ENCODE measurements around the gene CLDN5.
"Not testable (repeated sequence)": the region's sequence is repeated elsewhere in the genome, so short reads cannot be mapped to it uniquely, and the experiment has no call there.

Gene CLDN5

DNA sequence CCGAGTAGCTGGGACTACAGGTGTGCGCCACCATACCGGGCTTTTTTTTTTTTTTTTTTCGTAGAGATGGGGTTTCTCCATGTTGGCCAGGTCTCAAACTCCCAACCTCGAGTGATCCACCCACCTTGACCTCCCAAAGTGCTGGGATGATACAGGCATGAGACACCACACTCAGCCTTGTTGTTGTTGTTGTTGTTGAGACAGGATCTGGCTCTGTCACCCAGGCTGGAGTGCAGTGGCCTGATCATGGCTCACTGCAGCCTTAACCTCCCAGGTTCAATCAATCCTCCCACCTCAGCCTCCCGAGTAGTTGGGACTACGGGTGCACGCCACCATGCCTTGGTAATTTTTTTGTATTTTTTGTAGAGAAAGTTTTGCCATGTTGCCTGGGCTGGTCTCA, 23.4 kb upstream of the CLDN5 start:
- DNase-seq = no peak

DNA sequence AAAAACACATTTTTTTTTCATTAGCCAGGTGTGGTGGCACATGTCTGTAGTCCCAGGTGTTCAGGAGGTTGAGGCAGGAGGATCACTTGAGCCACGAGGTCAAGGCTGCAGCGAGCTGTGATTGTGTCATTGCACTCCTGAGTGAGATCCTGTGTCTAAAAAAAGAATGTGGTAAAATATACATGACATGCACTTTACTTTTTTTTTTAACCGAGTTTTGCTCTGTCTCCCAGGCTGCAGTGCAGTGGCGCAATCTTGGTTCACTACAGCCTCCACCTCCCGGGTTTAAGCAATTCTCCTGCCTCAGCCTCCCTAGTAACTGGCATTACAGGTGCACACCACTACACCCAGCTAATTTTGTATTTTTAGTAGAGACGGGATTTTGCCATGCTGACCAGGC, 22.5 kb upstream of the CLDN5 start:
- no peak for DNase-seq

DNA sequence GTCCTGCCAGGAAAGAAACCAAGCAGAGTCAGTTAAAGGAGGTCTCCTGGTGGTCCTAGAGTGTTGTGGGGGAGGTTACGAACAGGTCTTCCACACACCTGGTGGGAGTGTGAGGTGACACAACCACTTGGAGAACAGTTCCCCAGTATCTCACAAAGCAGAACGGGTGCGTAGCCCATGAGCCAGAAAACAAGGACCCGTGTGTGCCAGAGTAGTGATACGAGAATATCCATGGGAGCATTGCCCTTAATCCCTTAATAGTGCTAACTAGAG, 21.7 kb upstream of the CLDN5 start:
- no peak for DNase-seq

- DNase-seq = no peak
Measured at GRCh38 chr22:19543970-19544708, 19.9 kb upstream of the CLDN5 start.

DNA sequence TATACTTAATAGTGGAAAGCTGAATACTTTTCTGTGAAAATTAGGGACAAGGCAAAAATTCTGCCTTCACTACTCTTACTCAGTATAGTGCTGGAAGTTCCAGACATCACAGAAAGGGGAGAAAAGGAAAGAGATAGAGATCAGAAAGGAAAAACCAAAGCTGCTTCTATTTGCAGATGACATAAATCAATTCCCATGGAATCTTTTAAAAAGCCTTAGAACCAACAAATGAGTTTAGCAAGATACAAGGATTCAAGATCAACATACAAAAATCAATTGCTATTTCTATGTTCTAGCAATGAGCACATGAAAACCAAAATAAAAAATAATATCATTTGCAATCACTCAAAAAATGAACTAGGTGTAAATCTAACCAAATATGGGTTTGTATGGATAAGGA, 16.2 kb upstream of the CLDN5 start:
- no peak for DNase-seq

GRCh38 chr22:19537941-19538488, 13.8 kb upstream of the CLDN5 start:
- DNase-seq = no peak

DNA sequence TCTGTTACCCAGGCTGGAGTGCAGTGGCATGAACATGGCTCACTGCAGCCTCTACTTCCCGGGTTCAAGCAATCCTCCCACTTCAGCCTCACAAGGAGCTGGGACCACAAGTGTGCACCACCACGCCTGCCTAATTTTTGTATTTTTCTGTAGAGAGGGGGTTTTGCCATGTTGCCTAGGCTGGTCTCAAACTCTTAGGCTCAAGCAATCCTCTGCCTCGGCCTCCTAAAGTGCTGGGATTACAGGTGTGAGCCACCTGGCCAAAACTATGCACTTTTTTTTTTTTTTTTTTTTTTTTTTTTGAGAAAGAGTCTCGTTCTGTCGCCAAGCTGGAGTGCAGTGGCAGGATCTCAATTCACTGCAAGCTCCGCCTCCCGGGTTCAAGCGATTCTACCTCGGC, 12.4 kb upstream of the CLDN5 start:
- DNase-seq = no peak

- no peak for DNase-seq
Measured at GRCh38 chr22:19535001-19535400, 10.8 kb upstream of the CLDN5 start.

- DNase-seq = no peak
Measured at GRCh38 chr22:19533857-19534256, 9.6 kb upstream of the CLDN5 start.

GRCh38 chr22:19533049-19533626, 8.9 kb upstream of the CLDN5 start:
- no peak for DNase-seq

DNA sequence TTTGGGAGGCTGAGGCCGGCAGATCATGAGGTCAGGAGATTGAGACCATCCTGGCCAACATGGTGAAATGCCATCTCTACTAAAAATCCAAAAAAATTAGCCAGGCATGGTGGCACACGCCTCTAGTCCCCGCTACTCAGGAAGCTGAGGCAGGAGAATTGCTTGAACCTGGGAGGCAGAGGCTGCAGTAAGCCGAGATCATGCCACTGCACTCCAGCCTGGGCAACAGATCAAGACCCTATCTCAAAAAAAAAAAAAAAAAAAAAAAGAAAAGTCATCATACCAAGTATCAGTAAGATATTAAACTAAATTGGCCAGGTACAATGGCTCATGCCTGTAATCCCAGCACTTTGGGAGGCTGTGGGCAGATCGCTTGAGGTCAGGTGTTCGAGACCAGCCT, 7.1 kb upstream of the CLDN5 start:
- DNase-seq = not testable (repeated sequence)

GRCh38 chr22:19530751-19531150, 6.5 kb upstream of the CLDN5 start:
- no peak for DNase-seq

DNA sequence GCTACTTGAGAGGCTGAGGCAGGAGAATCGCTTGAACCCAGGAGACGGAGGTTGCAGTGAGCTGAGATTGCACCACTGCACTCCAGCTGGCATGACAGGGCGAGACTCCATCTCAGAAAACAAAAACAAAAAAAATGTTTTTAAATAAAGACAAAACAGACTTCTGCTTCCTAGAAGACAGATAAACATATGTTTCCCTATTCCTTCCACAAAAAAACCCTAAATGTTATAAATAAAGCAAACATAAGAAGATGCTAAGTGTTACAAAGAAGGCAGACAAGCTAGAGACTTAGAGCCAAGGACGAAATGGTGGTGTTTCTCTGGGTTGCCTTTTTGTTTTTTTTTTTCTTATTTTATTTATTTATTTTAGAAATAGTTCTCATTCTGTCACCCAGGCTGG, 5.6 kb upstream of the CLDN5 start:
- no peak for DNase-seq

GRCh38 chr22:19527861-19528417, 3.7 kb upstream of the CLDN5 start:
- DNase-seq = no peak

- no peak for DNase-seq
Measured at GRCh38 chr22:19527321-19527721, 3.1 kb upstream of the CLDN5 start.

- no peak for DNase-seq
Measured at GRCh38 chr22:19526702-19527111, 2.5 kb upstream of the CLDN5 start.

- DNase-seq = no peak
Measured at GRCh38 chr22:19526076-19526701, 2.0 kb upstream of the CLDN5 start.

DNA sequence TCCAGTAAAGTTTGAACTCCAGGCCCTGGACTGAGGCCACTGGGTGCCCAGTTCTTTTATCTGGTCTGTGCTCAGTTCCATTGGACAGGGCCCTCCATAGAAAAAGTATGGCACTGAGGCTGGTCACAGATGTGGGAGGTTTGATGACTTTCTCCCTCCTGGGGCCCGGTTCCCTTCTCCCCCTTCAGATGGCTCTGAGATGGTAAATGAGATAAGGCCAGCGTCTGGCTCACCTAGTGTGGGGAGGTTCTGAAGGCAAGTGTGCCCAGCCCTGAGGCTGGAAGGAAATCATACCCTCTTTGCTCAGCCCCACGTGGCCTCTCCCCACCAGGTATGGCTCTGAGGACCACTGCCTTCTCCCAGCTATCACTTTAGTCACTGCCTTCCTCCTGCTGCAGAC, 1.5 kb upstream of the CLDN5 start:
- DNase-seq = no peak

DNA sequence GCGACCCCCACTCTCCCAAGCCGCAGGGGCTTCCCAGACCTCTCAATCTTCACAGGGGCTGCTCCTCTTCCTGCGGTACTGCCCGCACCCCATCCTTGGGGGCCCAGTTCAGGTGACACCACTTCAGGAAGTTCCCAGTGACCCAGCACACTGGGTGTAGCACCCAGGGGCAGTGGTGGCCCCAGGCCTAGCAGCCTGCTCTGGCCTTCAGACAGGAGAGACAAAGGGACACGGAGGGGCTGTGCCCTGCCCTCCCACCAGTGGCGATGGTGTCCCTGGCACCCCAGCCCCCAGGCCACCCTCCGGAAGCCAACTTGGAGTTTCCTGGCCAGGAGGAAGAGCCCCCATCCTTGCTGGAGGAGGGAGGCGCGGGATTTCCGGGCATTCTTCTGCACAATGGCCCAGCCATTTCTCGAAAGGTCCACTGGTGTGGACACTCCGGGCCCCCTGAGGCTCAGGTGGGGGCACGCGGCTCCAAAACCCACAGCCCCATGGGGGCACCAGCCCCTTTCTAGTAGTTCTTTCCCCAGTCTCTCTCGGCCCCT, 978 bp upstream of the CLDN5 start:
- no peak for DNase-seq

DNA sequence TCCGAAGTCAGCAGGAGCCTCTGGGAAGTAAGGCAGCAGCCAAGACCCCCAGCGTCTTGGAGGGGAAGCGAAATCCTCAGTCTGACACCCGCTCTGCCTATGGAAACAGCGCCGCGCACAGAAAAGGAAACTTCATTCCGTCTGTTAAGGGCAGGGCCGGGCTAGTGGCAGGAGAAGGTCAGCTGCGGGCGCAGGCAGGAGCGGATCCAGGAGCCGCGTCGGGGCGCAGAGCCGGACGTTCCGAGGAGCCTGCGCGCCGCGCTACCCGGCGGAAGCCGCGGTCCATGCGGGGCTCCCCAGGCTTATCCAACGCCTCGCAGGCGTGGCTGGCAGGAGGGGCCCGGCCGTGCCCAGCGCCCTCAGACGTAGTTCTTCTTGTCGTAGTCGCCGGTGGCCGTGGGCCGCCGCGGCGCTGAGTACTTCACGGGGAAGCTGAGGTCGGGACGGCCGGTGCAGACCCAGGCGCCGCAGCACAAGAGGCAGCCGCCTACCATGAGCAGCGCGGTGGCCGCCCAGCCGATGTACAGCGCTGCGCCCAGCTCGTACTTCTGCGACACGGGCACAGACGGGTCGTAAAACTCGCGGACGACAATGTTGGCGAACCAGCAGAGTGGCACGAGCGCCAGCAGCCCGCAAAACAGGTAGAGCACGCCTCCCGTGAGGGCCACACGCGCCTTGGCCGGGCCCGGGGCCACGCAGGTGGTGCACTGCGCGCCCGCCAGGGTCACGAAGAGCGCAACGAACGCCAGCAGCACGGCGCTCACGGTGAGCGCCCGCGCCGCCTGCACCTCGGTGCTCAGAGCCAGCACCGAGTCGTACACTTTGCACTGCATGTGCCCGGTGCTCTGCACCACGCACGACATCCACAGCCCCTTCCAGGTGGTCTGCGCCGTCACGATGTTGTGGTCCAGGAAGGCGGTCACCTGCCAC, 705 bp downstream of the CLDN5 start:
- DNase-seq = peak in 1 of 2 donors; percentile 1

DNA sequence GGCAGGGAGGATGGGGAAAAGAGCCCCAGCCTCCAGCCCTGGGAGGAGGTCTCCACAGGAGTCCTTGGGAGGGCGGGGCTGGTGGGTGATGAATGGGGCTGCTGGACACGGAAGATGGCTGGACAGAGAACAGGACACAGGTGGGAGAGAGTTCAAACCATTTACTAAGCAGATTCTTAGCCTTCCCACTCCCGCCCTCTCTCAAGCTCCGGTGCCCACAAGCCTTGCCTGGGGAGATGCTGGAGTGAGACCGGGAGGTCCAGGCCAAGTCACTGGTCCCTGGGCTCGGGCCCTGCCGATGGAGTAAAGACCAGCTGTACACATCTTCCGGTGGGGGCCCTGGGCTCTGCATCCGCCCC, 1.4 kb downstream of the CLDN5 start:
- no peak for DNase-seq

DNA sequence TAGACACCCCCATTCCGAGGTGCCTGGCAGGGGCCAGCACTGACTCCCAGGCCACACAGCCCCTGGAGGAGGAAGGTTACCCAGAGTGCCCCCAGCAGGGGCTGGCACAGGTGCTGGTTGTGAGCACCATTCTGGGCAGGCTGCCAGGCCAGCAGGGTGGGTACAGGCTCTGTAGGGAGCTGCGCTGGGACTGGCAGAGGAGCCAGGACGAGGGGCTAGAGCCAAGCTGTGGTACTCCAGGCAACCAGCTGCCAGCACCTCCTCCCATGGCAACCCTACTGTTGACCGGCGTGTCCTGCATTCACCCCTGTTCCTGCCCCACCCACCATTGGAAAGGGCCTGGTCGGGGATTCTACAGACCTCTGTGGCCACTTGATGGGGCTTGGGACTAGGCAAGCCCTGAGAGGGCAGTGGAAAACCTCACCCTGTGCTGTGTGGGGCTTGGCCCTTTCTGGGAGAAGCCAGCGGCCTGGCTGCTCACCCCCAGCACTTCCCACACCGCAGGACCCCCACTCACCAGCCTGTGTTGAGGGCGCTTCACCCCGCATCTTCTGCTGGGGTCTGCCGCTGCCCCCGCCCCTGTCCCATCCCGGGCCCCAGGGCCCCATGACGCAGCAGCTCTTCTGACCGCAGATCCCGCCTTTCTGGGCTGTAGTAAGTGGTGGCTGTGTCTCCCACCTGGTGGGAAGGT, 1.9 kb downstream of the CLDN5 start:
- no peak for DNase-seq
